ENCODE data around the gene NHERF2.

NHERF2 gene
- total RNA-seq: 0.54 to 1.2 (median 0.91) reads per million in 4 donors

DNA sequence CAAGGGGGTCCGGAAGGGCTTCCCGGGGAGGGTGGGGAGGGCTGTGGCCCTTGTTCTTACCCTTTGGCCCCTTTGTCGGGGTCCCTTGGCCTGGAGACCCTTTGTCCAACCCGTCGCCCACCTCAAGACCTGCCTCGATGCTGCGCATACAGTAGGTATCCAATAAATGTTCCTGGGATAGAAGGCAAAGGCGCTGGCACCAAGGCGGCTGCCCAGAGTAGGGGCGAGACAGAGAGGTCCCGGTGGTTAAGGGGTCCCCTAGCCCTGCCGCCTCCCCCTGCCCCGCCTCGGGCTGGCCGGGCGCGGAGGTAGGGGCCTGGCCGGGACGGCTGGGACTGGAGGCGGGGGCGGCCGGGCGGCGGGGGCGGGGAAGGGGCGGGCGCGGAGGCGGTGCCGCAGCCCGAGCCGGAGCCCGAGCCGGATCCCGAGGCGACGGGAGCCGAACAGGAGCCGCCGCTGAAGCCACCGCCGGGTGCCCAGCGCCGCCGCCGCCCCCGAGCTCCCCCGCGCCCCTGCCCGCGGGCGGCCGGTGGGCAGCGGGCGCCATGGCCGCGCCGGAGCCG is at the start of gene NHERF2:
TSS of gene NHERF2 (plus strand) at position 442 of the 563 bp plus-strand sequence. CDS start at position 546, 104 bp downstream.
- DNase-seq: peak in 1 of 5 donors; percentile 42

GRCh38 chr16:1976951-1977874 is 49.5 kb upstream of the NHERF2 start:
- no peak for DNase-seq

DNA sequence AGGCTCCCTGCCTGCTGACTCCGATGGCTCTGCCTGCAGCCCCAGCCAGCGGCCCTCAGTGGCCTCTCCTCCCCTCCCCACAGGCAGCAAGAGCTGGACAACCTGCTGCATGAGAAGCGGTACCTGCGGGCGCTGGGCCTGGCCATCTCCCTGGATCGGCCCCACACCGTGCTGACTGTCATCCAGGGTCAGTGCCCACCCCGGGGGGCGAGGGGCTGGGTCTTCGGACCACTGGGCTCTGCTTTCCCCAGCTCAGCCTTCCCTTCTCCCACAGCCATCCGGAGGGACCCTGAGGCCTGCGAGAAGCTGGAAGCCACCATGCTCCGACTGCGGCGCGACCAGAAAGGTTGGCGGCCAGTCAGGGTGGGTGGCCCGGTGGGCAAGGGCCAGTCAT is 48.8 kb upstream of the NHERF2 start:
- no peak for DNase-seq

GRCh38 chr16:1978476-1979120 is 48.1 kb upstream of the NHERF2 start:
- no peak for DNase-seq

- no peak for DNase-seq
Measured at GRCh38 chr16:1979271-1980029, 47.3 kb upstream of the NHERF2 start.

GRCh38 chr16:1980030-1980769 is 46.5 kb upstream of the NHERF2 start:
- no peak for DNase-seq

- no peak for DNase-seq
Measured at GRCh38 chr16:1980770-1981087, 46.0 kb upstream of the NHERF2 start.

DNA sequence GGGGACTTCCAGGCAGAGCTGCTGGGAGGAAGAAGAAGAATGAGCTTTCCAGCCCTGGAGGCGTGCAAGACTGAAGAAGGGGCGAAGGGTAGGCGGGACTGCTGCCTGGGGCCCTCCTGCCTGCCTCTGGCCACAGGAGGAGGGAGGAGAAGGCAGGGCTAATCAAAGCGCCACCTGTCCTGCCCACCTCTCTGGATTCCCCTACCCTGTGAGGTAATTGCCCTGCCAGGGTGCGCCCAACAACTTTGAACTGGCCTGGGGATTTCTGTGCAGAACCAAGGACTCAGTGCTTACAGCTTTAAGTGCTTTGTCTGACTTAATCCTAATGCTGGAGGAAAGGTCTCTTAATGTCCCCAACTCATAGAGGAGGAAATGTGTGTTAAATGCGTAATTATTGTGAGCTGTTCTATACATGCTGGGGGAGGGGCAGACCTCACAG is 45.3 kb upstream of the NHERF2 start, which contains the start of gene NOXO1:
TSS of gene NOXO1 (minus strand) at position 72 of the 439 bp plus-strand sequence. CDS start 290 bp downstream, outside the sequence.
- no peak for DNase-seq

- DNase-seq: no peak
Measured at GRCh38 chr16:1982013-1982433, 44.7 kb upstream of the NHERF2 start.

DNA sequence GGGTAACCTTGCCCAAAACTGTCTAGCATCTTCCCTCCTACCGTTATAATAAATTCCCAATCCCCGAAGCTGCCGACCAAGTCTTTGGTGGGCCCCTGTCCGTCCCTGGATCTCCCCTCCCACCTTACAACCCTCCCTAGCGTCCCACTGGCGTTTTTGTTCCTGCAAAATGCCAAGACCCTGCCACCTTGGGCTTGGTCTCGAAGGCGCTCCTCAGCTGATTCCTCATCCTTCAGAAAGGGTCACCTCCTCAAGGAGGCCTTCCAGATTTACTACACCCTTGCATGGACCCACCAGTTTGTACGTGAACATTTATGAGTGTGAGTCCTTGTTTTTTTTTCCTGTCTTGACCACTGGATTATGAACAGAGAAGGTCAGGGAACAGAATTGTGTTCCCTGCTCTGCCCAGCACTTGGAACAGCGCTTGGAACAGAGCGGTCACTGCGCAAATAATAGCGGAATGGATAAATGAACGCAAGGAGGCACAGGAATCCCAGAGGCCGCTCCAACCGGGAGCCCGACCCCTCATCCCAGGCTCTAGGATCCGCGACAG is 43.6 kb upstream of the NHERF2 start:
- no peak for DNase-seq

GRCh38 chr16:1983544-1984346 is 43.0 kb upstream of the NHERF2 start, which contains the start of gene GFER:
GFER (plus strand) TSS chr16:1984193; CDS start chr16:1984219, 26 bp downstream.
- peak in 4 of 5 donors; percentile 38 to 80 (median 51) for DNase-seq

DNA sequence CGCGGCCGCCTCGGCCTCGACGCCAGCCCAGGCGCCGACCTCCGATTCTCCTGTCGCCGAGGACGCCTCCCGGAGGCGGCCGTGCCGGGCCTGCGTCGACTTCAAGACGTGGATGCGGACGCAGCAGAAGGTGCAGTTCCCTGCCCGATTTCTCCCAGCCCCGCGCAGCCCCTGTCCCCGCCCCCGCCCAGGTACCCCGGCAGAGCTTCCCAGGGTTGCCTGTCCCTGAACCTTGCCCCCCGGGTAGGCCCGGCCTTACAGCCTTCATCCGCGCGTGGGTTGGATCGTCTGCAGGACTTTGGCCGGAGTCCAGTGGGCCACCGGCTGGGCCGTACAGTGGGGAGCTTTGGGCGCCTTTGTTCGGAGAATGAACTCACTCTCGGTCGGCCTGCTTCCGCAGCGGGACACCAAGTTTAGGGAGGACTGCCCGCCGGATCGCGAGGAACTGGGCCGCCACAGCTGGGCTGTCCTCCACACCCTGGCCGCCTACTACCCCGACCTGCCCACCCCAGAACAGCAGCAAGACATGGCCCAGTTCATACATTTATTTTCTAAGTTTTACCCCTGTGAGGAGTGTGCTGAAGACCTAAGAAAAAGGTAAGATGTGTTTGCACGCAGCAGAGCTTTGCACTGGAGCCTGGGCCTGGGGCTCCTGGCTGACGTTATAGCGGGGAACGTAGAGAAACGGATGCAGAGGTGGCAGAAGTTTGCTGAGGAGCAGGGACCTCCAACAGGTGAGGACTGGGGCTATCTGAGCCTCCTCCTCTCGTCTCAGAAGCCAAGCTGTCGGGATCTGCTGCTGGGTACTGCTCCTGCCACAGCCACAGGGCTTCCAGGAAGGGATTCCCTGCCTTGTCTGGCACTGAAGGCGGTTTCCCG is 42.1 kb upstream of the NHERF2 start:
- DNase-seq: peak in 1 of 5 donors; percentile 27

DNA sequence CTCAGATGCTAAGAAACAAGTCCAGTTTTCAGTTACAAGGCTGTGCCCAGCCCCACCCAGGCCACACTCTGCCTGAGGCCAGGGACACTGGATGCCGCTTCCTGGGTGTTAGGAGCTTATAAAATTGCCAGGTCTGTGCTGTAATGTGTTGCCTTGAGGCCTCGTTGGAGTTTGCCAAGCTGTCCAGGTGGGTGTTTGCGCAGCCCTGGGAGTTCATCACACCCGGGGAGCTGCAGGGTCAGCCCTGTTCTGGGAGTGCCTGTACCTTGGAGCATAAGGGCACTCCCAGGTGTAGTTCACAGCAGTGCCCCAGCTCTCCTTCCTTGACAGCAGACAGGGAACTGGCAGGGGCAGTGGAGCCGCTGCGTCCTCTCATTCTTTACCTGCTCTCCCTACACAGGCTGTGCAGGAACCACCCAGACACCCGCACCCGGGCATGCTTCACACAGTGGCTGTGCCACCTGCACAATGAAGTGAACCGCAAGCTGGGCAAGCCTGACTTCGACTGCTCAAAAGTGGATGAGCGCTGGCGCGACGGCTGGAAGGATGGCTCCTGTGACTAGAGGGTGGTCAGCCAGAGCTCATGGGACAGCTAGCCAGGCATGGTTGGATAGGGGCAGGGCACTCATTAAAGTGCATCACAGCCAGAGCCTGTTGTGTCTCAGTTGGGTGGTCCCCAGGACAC is 41.1 kb upstream of the NHERF2 start:
- DNase-seq: no peak

- no peak for DNase-seq
Measured at GRCh38 chr16:1987198-1987597, 39.5 kb upstream of the NHERF2 start.

GRCh38 chr16:1989209-1990100 is 37.2 kb upstream of the NHERF2 start, which contains the start of gene SYNGR3:
SYNGR3 (plus strand) TSS chr16:1989970; CDS start chr16:1990103, 133 bp downstream.
- DNase-seq: no peak

DNA sequence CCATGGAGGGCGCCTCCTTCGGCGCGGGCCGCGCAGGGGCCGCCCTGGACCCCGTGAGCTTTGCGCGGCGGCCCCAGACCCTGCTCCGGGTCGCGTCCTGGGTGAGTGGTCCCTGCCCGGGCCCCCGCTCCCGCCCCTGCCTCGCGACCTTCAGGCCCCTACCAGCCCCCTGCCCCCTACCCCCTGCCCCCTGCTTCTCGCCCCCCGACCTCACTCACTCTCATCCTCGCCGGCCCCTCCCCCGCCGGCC is 36.7 kb upstream of the NHERF2 start:
- DNase-seq: no peak

DNA sequence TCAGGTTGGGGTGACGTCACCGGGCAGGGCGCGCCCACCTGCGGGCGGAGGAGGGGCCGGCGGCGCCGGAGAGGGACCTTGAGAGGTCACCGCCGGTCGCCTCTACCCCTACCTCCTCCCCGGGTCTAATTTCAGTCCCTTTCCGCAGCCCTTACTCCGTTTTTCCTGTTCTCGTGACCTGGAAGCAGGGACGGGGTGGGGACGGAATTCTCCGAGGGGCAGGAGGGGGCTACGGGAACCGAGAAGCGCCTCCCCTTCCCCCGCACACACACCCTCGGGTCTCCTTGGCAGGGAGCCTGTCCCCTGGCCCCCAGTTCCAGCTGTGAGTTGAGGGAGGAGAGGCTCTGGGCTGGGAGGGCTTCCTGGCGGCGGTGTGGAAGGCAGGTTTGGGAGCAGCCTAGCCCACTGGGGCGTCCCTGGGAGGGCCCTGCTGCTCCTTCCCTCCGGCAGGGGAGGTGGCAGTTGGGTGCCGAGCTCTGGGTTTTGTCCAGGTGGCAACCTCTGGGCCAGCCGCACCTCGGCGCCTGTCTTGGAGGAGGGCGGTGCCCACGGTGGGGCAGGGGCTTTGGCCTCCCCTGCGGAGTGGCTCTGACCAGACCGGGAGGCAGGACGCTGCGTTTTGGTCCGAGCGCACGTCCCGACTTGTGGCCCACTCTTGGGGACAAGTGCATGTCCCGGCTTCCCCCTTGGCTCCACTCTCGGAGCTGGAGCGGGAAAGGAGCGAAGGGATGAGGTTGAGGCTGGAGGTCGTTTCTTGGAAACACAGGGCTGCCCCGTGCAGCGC is 36.2 kb upstream of the NHERF2 start:
- peak in 1 of 5 donors; percentile 50 for DNase-seq
